ENCODE results near the gene AKR7A2. TPM values are rescaled to one million over a fixed set of nuclear protein-coding genes. Genes with fewer than 3 reads are reported as not detected.

The AKR7A2 gene
- total RNA-seq, 2 experiments from 2014 or later = 45.5 to 49.4 TPM

DNA sequence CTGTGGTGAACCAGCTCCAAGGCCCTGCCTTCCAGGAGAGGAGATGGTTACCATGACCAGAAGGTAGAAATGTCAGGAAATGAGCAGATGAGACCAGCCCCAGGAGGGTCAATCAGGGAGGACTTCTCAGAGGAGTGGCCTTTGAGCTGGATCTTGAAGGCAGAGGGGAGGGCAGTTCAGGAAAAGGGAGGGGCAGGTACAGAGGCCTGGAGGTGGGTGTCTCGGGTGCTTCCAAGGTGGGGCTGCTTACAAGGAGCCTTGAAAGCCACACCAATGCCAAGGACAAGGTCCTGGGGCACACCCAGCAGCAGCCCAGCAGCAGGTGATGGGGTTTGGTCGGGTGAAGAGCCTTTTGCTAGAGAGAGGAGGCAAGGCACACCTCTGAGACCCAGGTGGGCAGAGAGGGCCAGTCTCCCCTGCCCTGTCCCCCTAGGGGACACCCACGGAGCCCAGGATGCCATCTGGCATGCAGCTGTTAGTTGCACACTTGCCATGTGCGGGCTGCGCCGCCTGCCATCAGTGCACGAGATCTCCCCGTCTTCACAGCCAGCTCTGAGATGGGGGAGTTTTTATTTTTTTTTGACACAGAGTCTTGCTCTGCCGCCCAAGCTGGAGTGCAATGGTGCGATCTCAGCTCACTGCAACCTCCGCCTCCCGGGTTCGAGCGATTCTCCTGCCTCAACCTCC, 18.6 kb upstream of the AKR7A2 start:
- no peak overlapping the region for H3K27ac Mint-ChIP-seq
- CTCF ChIA-PET = interaction anchor here (1.3 kb wide), 1 partner anchor 10 kb away, joined by 6 read pairs; no protein-coding TSS in a partner anchor

GRCh38 chr1:19329611-19330010, 17.7 kb upstream of the AKR7A2 start:
- H3K9me3 Mint-ChIP-seq = no peaks in the 10 kb centered on the region
- peaks cover 3% of the 10 kb centered on the region for H3K36me3 Mint-ChIP-seq
- ChIA-PET POLR2A (no interaction called here), CTCF (interaction anchor here (1.0 to 1.3 kb wide), 2 partner anchors 11 to 252 kb away, joined by 3 to 6 read pairs; no protein-coding TSS in a partner anchor)
- peaks cover 4% of the 10 kb centered on the region for H3K4me1 Mint-ChIP-seq (ENCODE audit: low read depth)
- no peak overlapping the region for H3K27ac Mint-ChIP-seq
- no peaks in the 10 kb centered on the region for H3K27me3 Mint-ChIP-seq
- H3K4me3 Mint-ChIP-seq = no peak overlapping the region
- intact Hi-C loops (cut with micrococcal nuclease) = no loop called here
- no peak for DNase-seq

More for the DNA sequence above, 18.6 kb upstream of the AKR7A2 start:
- no peak overlapping the region for H3K4me3 Mint-ChIP-seq
- peaks cover 7% of the 10 kb centered on the region for H3K4me1 Mint-ChIP-seq (ENCODE audit: low read depth)
- no peaks in the 10 kb centered on the region for H3K27me3 Mint-ChIP-seq
- peaks cover 3% of the 10 kb centered on the region for H3K36me3 Mint-ChIP-seq
- intact Hi-C loops (cut with micrococcal nuclease) = no loop called here
- POLR2A ChIA-PET = interaction anchor here (1.5 kb wide), 1 partner anchor 15 kb away, joined by 3 read pairs; no protein-coding TSS in a partner anchor
- DNase-seq = no peak
- no peaks in the 10 kb centered on the region for H3K9me3 Mint-ChIP-seq

DNA sequence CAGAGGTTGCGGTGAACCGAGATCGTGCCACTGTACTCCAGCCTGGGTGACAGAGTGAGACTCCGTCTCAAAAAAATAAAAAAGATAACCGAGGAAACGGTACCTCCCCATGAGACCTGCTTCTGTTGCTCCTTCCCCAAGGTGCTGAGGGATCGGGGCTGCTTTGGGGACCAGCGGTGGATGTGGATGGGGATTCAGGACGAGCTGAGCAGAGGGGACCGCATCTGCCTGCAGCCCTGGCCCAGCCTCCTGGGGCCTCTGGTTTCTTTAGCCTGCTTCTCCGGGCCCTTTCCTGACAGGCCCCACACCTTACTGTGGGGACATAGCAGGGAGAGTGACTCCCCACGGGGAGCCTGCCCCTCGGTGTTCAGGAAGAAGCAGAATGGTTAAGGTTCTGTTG, 17.2 kb upstream of the AKR7A2 start:
- no peak overlapping the region for H3K27ac Mint-ChIP-seq
- ChIA-PET CTCF (interaction anchor here (1.0 to 1.3 kb wide), 2 partner anchors 12 to 253 kb away, joined by 3 to 6 read pairs; no protein-coding TSS in a partner anchor), POLR2A (no interaction called here)
- DNase-seq = no peak
- H3K36me3 Mint-ChIP-seq = peaks cover 3% of the 10 kb centered on the region
- H3K4me1 Mint-ChIP-seq (ENCODE audit: low read depth) = peaks cover 4% of the 10 kb centered on the region
- intact Hi-C loops (cut with micrococcal nuclease) = no loop called here
- no peaks in the 10 kb centered on the region for H3K27me3 Mint-ChIP-seq
- no peak overlapping the region for H3K4me3 Mint-ChIP-seq
- no peaks in the 10 kb centered on the region for H3K9me3 Mint-ChIP-seq

GRCh38 chr1:19328486-19328885, 16.5 kb upstream of the AKR7A2 start:
- ChIA-PET CTCF (no interaction called here), POLR2A (no interaction called here)
- Mint-ChIP-seq H3K36me3 (peaks cover 3% of the 10 kb centered on the region), H3K4me3 (no peak overlapping the region), H3K27me3 (no peaks in the 10 kb centered on the region), H3K27ac (no peak overlapping the region), H3K4me1 (ENCODE audit: low read depth) (no peaks in the 10 kb centered on the region), H3K9me3 (no peaks in the 10 kb centered on the region)
- intact Hi-C loops (cut with micrococcal nuclease) = no loop called here
- no peak for DNase-seq

GRCh38 chr1:19327736-19328135, 15.8 kb upstream of the AKR7A2 start:
- no peaks in the 10 kb centered on the region for H3K4me1 Mint-ChIP-seq (ENCODE audit: low read depth)
- ChIA-PET POLR2A (no interaction called here), CTCF (no interaction called here)
- no peak for DNase-seq
- H3K9me3 Mint-ChIP-seq = no peaks in the 10 kb centered on the region
- H3K27ac Mint-ChIP-seq = no peak overlapping the region
- intact Hi-C loops (cut with micrococcal nuclease) = no loop called here
- no peaks in the 10 kb centered on the region for H3K27me3 Mint-ChIP-seq
- H3K36me3 Mint-ChIP-seq = peaks cover 3% of the 10 kb centered on the region
- no peak overlapping the region for H3K4me3 Mint-ChIP-seq

- H3K36me3 Mint-ChIP-seq = peaks cover 3% of the 10 kb centered on the region
- no peaks in the 10 kb centered on the region for H3K9me3 Mint-ChIP-seq
- no peak for DNase-seq
- POLR2A ChIA-PET = no interaction called here
- intact Hi-C loops (cut with micrococcal nuclease) = no loop called here
- no peaks in the 10 kb centered on the region for H3K27me3 Mint-ChIP-seq
- H3K4me1 Mint-ChIP-seq (ENCODE audit: low read depth) = no peaks in the 10 kb centered on the region
- CTCF ChIA-PET = no interaction called here
- no peak overlapping the region for H3K4me3 Mint-ChIP-seq
- H3K27ac Mint-ChIP-seq = no peak overlapping the region
Measured at GRCh38 chr1:19327301-19327700, 15.4 kb upstream of the AKR7A2 start.

- DNase-seq = no peak
- intact Hi-C loops (cut with micrococcal nuclease) = no loop called here
- ChIA-PET CTCF (no interaction called here), POLR2A (no interaction called here)
- Mint-ChIP-seq H3K4me3 (no peak overlapping the region), H3K36me3 (peaks cover 3% of the 10 kb centered on the region), H3K27ac (no peak overlapping the region), H3K4me1 (ENCODE audit: low read depth) (no peaks in the 10 kb centered on the region), H3K27me3 (no peaks in the 10 kb centered on the region), H3K9me3 (no peaks in the 10 kb centered on the region)
Measured at GRCh38 chr1:19326748-19327065, 14.8 kb upstream of the AKR7A2 start.

GRCh38 chr1:19325958-19326747, 14.2 kb upstream of the AKR7A2 start:
- H3K4me3 Mint-ChIP-seq = no peak overlapping the region
- DNase-seq = no peak
- peaks cover 3% of the 10 kb centered on the region for H3K36me3 Mint-ChIP-seq
- CTCF ChIA-PET = no interaction called here
- H3K27ac Mint-ChIP-seq = no peak overlapping the region
- H3K9me3 Mint-ChIP-seq = no peaks in the 10 kb centered on the region
- H3K27me3 Mint-ChIP-seq = no peaks in the 10 kb centered on the region
- intact Hi-C loops (cut with micrococcal nuclease) = no loop called here
- no peaks in the 10 kb centered on the region for H3K4me1 Mint-ChIP-seq (ENCODE audit: low read depth)
- POLR2A ChIA-PET = no interaction called here

DNA sequence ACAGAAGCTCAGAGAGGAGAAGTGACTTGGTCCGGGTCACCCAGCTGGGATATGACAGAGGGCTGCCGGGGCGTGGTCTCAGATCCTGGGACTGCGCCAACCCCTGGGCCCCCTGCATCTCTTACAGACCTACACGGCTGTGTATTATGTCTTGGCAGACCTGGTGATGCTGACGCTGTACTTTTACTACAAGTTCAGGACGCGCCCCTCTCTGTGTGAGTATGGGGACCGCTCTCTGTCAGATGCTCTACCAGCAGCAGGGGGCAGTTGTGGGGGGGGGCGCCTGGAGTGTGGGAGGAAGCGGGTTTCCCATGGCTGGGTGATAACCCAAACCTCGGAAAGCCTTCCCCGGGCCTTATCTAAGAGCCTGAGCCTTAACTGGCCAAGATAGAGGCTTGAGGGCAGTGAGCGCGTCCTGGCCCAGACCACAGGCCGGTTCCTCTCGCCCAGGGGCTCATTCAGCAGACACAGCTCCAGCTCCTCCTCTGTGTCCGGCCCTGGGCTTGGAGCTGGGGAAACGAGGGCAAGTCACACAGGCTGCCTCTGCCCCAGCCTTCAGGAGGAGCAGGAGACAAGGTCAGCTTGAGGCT, 13.5 kb upstream of the AKR7A2 start:
- peaks cover 3% of the 10 kb centered on the region for H3K36me3 Mint-ChIP-seq
- H3K4me3 Mint-ChIP-seq = no peak overlapping the region
- no peaks in the 10 kb centered on the region for H3K4me1 Mint-ChIP-seq (ENCODE audit: low read depth)
- H3K27me3 Mint-ChIP-seq = no peaks in the 10 kb centered on the region
- CTCF ChIA-PET = no interaction called here
- POLR2A ChIA-PET = no interaction called here
- H3K27ac Mint-ChIP-seq = no peak overlapping the region
- intact Hi-C loops (cut with micrococcal nuclease) = no loop called here
- no peak for DNase-seq
- H3K9me3 Mint-ChIP-seq = no peaks in the 10 kb centered on the region

GRCh38 chr1:19324665-19324990, 12.7 kb upstream of the AKR7A2 start:
- H3K36me3 Mint-ChIP-seq = peaks cover 3% of the 10 kb centered on the region
- no peak for DNase-seq
- CTCF ChIA-PET = no interaction called here
- intact Hi-C loops (cut with micrococcal nuclease) = no loop called here
- H3K9me3 Mint-ChIP-seq = no peaks in the 10 kb centered on the region
- no peak overlapping the region for H3K4me3 Mint-ChIP-seq
- H3K27me3 Mint-ChIP-seq = no peaks in the 10 kb centered on the region
- no peak overlapping the region for H3K27ac Mint-ChIP-seq
- no peaks in the 10 kb centered on the region for H3K4me1 Mint-ChIP-seq (ENCODE audit: low read depth)
- POLR2A ChIA-PET = no interaction called here

GRCh38 chr1:19323987-19324664, 12.2 kb upstream of the AKR7A2 start:
- Mint-ChIP-seq H3K36me3 (peaks cover 3% of the 10 kb centered on the region), H3K27ac (no peak overlapping the region), H3K4me1 (ENCODE audit: low read depth) (no peaks in the 10 kb centered on the region), H3K27me3 (no peaks in the 10 kb centered on the region), H3K9me3 (no peaks in the 10 kb centered on the region), H3K4me3 (no peak overlapping the region)
- DNase-seq = no peak
- intact Hi-C loops (cut with micrococcal nuclease) = no loop called here
- ChIA-PET POLR2A (no interaction called here), CTCF (no interaction called here)

GRCh38 chr1:19322481-19322880, 10.5 kb upstream of the AKR7A2 start:
- Mint-ChIP-seq H3K27me3 (no peaks in the 10 kb centered on the region), H3K27ac (no peak overlapping the region), H3K9me3 (no peaks in the 10 kb centered on the region), H3K36me3 (peaks cover 3% of the 10 kb centered on the region), H3K4me3 (no peak overlapping the region), H3K4me1 (ENCODE audit: low read depth) (no peaks in the 10 kb centered on the region)
- POLR2A ChIA-PET = no interaction called here
- intact Hi-C loops (cut with micrococcal nuclease) = no loop called here
- no peak for DNase-seq
- CTCF ChIA-PET = interaction anchor here (0.6 to 1.1 kb wide), 3 partner anchors 8 to 22 kb away, joined by 3 to 4 read pairs (median 3); no protein-coding TSS in a partner anchor
